Measurements from ENCODE around the gene TLK1.

DNA sequence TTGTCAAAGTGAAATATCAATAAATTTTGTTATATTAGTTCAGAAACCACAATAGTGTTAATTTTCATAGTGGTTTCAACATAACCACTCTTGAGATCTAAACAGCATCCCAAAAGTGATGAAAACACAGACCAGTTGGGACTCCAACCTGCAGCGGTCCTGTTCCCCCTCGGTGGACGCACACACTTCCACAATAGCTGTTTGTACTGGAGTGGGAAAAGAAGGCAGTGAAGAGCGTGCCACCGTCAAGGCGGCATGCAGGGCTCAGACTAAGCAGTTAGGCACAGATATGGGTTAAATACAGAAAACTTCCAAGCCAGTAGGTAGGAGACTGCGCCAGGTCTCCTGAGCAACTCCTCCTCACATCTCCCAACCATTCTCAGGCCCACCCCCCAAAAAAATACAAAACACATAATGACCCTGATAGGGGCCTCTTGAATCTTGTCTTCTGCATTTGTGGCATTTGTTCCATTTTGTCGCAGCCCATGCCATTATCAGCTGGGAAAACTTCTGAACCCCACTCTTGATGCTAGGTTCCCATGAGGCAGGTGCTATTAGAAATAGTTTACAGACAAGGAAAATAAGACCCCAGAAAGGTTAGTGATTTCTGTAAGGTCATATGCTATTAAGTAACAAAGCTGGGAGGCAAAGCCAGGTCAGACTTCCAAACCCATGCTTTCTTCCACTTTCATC lies 174.0 kb downstream of the TLK1 start:
- TF ChIP-seq, protein P1, sequence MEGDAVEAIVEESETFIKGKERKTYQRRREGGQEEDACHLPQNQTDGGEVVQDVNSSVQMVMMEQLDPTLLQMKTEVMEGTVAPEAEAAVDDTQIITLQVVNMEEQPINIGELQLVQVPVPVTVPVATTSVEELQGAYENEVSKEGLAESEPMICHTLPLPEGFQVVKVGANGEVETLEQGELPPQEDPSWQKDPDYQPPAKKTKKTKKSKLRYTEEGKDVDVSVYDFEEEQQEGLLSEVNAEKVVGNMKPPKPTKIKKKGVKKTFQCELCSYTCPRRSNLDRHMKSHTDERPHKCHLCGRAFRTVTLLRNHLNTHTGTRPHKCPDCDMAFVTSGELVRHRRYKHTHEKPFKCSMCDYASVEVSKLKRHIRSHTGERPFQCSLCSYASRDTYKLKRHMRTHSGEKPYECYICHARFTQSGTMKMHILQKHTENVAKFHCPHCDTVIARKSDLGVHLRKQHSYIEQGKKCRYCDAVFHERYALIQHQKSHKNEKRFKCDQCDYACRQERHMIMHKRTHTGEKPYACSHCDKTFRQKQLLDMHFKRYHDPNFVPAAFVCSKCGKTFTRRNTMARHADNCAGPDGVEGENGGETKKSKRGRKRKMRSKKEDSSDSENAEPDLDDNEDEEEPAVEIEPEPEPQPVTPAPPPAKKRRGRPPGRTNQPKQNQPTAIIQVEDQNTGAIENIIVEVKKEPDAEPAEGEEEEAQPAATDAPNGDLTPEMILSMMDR (IDR thresholded peaks at IDR 0.05), result no peak
- TF ChIP-seq POLR2A (IDR thresholded peaks at IDR 0.05) (no peak), EP300 (IDR thresholded peaks at IDR 0.05) (no peak)
